ENCODE data around the gene PALM2AKAP2.

Gene PALM2AKAP2

GRCh38 chr9:109791747-109792146 is 11.7 kb downstream of the PALM2AKAP2 start:
- Histone ChIP-seq H4K8ac (ENCODE audit: low read length) (no peak overlapping the region), H3K4me2 (ENCODE audit: low read length, poor library complexity, severe bottlenecking) (no peak overlapping the region), H3K9me3 (ENCODE audit: control insufficient read depth, low read length) (no peaks in the 10 kb centered on the region), H2BK5ac (ENCODE audit: low read depth, low read length, poor library complexity, severe bottlenecking) (no peak overlapping the region), H2BK120ac (ENCODE audit: low read depth, low read length) (no peak overlapping the region), H3K23ac (ENCODE audit: low read length in 2 of 2) (no peak overlapping the region), H2BK12ac (ENCODE audit: low read length in 2 of 2) (peak overlapping the region in 1 of 2 experiments; percentile 92), H2BK15ac (ENCODE audit: low read depth, poor library complexity, severe bottlenecking) (no peak overlapping the region), H2AFZ (ENCODE audit: low read depth, low read length) (no peak overlapping the region), H3K27ac (ENCODE audit: low read length, poor library complexity, severe bottlenecking) (no peak overlapping the region), H3K4ac (ENCODE audit: low read depth in 1 of 2, low read length in 2 of 2) (no peak overlapping the region), H3K14ac (ENCODE audit: low read length in 2 of 2) (no peak overlapping the region), H2AK5ac (ENCODE audit: low read length, severe bottlenecking) (peak overlapping the region; percentile 94), H3K36me3 (ENCODE audit: control insufficient read depth in 1 of 2, insufficient read depth in 2 of 2, low read depth in 1 of 2, low read length in 2 of 2) (no peaks in the 10 kb centered on the region), H3K79me1 (replicated peaks; ENCODE audit: low read length, poor library complexity, severe bottlenecking) (peaks cover 20% of the 10 kb centered on the region), H4K91ac (ENCODE audit: low read length) (no peak overlapping the region), H3K18ac (ENCODE audit: low read depth in 1 of 2, low read length in 2 of 2) (peak overlapping the region; percentile 40 to 92), H3K4me1 (ENCODE audit: control insufficient read depth, insufficient read depth, low read depth, low read length) (peaks cover 18% of the 10 kb centered on the region), H3K9ac (ENCODE audit: low read length) (no peak overlapping the region), H3K4me3 (ENCODE audit: insufficient read depth in 1 of 2, low read depth in 1 of 2, low read length in 2 of 2) (no peak overlapping the region), H3K27me3 (ENCODE audit: control insufficient read depth in 1 of 2, insufficient read depth in 1 of 2, low read length in 2 of 2) (no peaks in the 10 kb centered on the region)
- no peak for DNase-seq
- no CpG with 5 or more reads among the region's 1 CpG for WGBS

DNA sequence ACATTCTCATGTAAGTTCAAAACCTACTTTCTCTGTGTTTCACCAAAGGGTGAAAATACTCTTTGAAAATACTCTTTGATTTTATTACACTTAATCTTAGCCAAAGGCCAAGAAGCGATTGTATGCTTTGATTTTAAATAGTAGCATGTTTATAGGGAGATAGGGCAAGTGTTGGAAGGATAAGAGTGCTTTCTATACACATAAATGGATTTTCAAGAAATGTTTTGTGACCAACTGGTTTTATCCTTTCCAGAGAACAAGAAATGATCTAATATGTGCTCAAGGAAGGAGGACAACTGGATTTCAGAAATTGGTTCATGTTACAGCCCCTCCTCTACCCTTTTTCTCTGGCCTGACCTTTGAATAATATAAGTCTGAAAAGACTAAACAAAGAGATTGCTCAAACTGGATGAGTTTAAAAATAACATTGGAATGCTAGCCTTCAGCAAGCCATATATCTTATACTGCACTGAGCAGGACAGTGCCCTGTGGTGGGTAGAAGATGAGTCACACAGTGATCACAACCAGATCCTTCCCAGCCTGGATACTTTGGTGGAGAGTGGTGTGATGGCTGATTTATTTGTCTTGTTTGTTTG is 13.1 kb downstream of the PALM2AKAP2 start:
- Histone ChIP-seq H3K14ac (ENCODE audit: low read length in 2 of 2) (no peak overlapping the region), H2BK5ac (ENCODE audit: low read depth, low read length, poor library complexity, severe bottlenecking) (no peak overlapping the region), H3K27ac (ENCODE audit: low read length, poor library complexity, severe bottlenecking) (peak overlapping the region; percentile 63), H2BK12ac (ENCODE audit: low read length in 2 of 2) (no peak overlapping the region), H3K18ac (ENCODE audit: low read depth in 1 of 2, low read length in 2 of 2) (no peak overlapping the region), H3K4me1 (ENCODE audit: control insufficient read depth, insufficient read depth, low read depth, low read length) (peaks cover 18% of the 10 kb centered on the region), H3K27me3 (ENCODE audit: control insufficient read depth in 1 of 2, insufficient read depth in 1 of 2, low read length in 2 of 2) (no peaks in the 10 kb centered on the region), H4K91ac (ENCODE audit: low read length) (no peak overlapping the region), H3K79me1 (replicated peaks; ENCODE audit: low read length, poor library complexity, severe bottlenecking) (peaks cover 18% of the 10 kb centered on the region), H2AFZ (ENCODE audit: low read depth, low read length) (no peak overlapping the region), H3K4ac (ENCODE audit: low read depth in 1 of 2, low read length in 2 of 2) (no peak overlapping the region), H2BK120ac (ENCODE audit: low read depth, low read length) (no peak overlapping the region), H3K4me2 (ENCODE audit: low read length, poor library complexity, severe bottlenecking) (no peak overlapping the region), H2AK5ac (ENCODE audit: low read length, severe bottlenecking) (no peak overlapping the region), H2BK15ac (ENCODE audit: low read depth, poor library complexity, severe bottlenecking) (no peak overlapping the region), H3K4me3 (ENCODE audit: insufficient read depth in 1 of 2, low read depth in 1 of 2, low read length in 2 of 2) (no peak overlapping the region), H3K9me3 (ENCODE audit: control insufficient read depth, low read length) (no peaks in the 10 kb centered on the region), H4K8ac (ENCODE audit: low read length) (no peak overlapping the region), H3K9ac (ENCODE audit: low read length) (peak overlapping the region; percentile 54), H3K36me3 (ENCODE audit: control insufficient read depth in 1 of 2, insufficient read depth in 2 of 2, low read depth in 1 of 2, low read length in 2 of 2) (no peaks in the 10 kb centered on the region), H3K23ac (ENCODE audit: low read length in 2 of 2) (no peak overlapping the region)
- peak; percentile 98 for DNase-seq
- WGBS = 100% methylated on average over 1 of the region's 1 CpG

DNA sequence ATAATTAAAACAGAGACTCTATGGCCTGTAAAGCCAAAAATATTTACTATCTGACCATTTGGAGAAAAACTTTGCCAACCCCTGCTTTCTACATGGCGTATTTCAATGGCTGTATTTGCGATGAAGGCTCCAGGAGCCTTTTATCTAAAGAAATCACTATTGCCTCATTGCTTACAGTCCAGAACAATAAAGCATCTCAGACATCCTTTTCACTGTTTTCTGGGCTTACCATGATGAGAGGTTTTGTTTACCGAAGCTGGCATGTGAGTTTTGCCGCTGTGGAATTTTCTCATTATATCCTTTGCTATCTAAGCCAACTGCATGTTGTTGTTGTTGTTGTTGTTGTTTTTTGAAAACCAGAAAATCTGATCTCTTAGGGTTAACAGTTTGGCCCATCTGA is 13.9 kb downstream of the PALM2AKAP2 start:
- no peak overlapping the region for H2BK120ac ChIP-seq (ENCODE audit: low read depth, low read length)
- H3K36me3 ChIP-seq (ENCODE audit: control insufficient read depth in 1 of 2, insufficient read depth in 2 of 2, low read depth in 1 of 2, low read length in 2 of 2) = no peaks in the 10 kb centered on the region
- no peaks in the 10 kb centered on the region for H3K27me3 ChIP-seq (ENCODE audit: control insufficient read depth in 1 of 2, insufficient read depth in 1 of 2, low read length in 2 of 2)
- no peak overlapping the region for H2BK15ac ChIP-seq (ENCODE audit: low read depth, poor library complexity, severe bottlenecking)
- peaks cover 18% of the 10 kb centered on the region for H3K79me1 ChIP-seq (replicated peaks; ENCODE audit: low read length, poor library complexity, severe bottlenecking)
- no peak overlapping the region for H3K23ac ChIP-seq (ENCODE audit: low read length in 2 of 2)
- no peak overlapping the region for H3K27ac ChIP-seq (ENCODE audit: low read length, poor library complexity, severe bottlenecking)
- no peaks in the 10 kb centered on the region for H3K9me3 ChIP-seq (ENCODE audit: control insufficient read depth, low read length)
- 71% methylated on average over 4 of the region's 4 CpGs for WGBS
- H2BK12ac ChIP-seq (ENCODE audit: low read length in 2 of 2) = peak overlapping the region in 1 of 2 experiments; percentile 96
- no peak overlapping the region for H2BK5ac ChIP-seq (ENCODE audit: low read depth, low read length, poor library complexity, severe bottlenecking)
- no peak overlapping the region for H3K4ac ChIP-seq (ENCODE audit: low read depth in 1 of 2, low read length in 2 of 2)
- H3K9ac ChIP-seq (ENCODE audit: low read length) = peak overlapping the region; percentile 54
- H2AFZ ChIP-seq (ENCODE audit: low read depth, low read length) = no peak overlapping the region
- H3K4me1 ChIP-seq (ENCODE audit: control insufficient read depth, insufficient read depth, low read depth, low read length) = peaks cover 17% of the 10 kb centered on the region
- peak overlapping the region in 1 of 2 experiments; percentile 64 for H3K18ac ChIP-seq (ENCODE audit: low read depth in 1 of 2, low read length in 2 of 2)
- H2AK5ac ChIP-seq (ENCODE audit: low read length, severe bottlenecking) = no peak overlapping the region
- no peak overlapping the region for H3K4me2 ChIP-seq (ENCODE audit: low read length, poor library complexity, severe bottlenecking)
- no peak overlapping the region for H4K91ac ChIP-seq (ENCODE audit: low read length)
- H4K8ac ChIP-seq (ENCODE audit: low read length) = no peak overlapping the region
- peak overlapping the region in 1 of 2 experiments; percentile 2 for H3K4me3 ChIP-seq (ENCODE audit: insufficient read depth in 1 of 2, low read depth in 1 of 2, low read length in 2 of 2)
- peak; percentile 55 for DNase-seq
- H3K14ac ChIP-seq (ENCODE audit: low read length in 2 of 2) = no peak overlapping the region

- Histone ChIP-seq H2BK15ac (ENCODE audit: low read depth, poor library complexity, severe bottlenecking) (peak overlapping the region; percentile 75), H3K14ac (ENCODE audit: low read length in 2 of 2) (no peak overlapping the region), H3K4me3 (ENCODE audit: insufficient read depth in 1 of 2, low read depth in 1 of 2, low read length in 2 of 2) (peak overlapping the region in 1 of 2 experiments; percentile 2), H3K27ac (ENCODE audit: low read length, poor library complexity, severe bottlenecking) (no peak overlapping the region), H4K8ac (ENCODE audit: low read length) (no peak overlapping the region), H3K18ac (ENCODE audit: low read depth in 1 of 2, low read length in 2 of 2) (peak overlapping the region; percentile 55 to 71), H2AFZ (ENCODE audit: low read depth, low read length) (no peak overlapping the region), H3K4ac (ENCODE audit: low read depth in 1 of 2, low read length in 2 of 2) (peak overlapping the region in 1 of 2 experiments; percentile 37), H4K91ac (ENCODE audit: low read length) (no peak overlapping the region), H3K36me3 (ENCODE audit: control insufficient read depth in 1 of 2, insufficient read depth in 2 of 2, low read depth in 1 of 2, low read length in 2 of 2) (no peaks in the 10 kb centered on the region), H2BK120ac (ENCODE audit: low read depth, low read length) (no peak overlapping the region), H3K4me2 (ENCODE audit: low read length, poor library complexity, severe bottlenecking) (no peak overlapping the region), H3K79me1 (replicated peaks; ENCODE audit: low read length, poor library complexity, severe bottlenecking) (peaks cover 19% of the 10 kb centered on the region), H3K23ac (ENCODE audit: low read length in 2 of 2) (peak overlapping the region in 1 of 2 experiments; percentile 16), H2AK5ac (ENCODE audit: low read length, severe bottlenecking) (peak overlapping the region; percentile 35), H3K27me3 (ENCODE audit: control insufficient read depth in 1 of 2, insufficient read depth in 1 of 2, low read length in 2 of 2) (no peaks in the 10 kb centered on the region), H3K9ac (ENCODE audit: low read length) (peak overlapping the region; percentile 54), H2BK5ac (ENCODE audit: low read depth, low read length, poor library complexity, severe bottlenecking) (no peak overlapping the region), H2BK12ac (ENCODE audit: low read length in 2 of 2) (peak overlapping the region; percentile 80 to 85), H3K4me1 (ENCODE audit: control insufficient read depth, insufficient read depth, low read depth, low read length) (peaks cover 14% of the 10 kb centered on the region), H3K9me3 (ENCODE audit: control insufficient read depth, low read length) (no peaks in the 10 kb centered on the region)
- WGBS = 59% methylated on average over 4 of the region's 4 CpGs
- DNase-seq = peak; percentile 86
Observed at GRCh38 chr9:109794361-109795012, 14.5 kb downstream of the PALM2AKAP2 start.

Measured in mesenchymal stem cell (in vitro differentiated cells and primary cell).